ENCODE data around the gene AOPEP.

Gene AOPEP

DNA sequence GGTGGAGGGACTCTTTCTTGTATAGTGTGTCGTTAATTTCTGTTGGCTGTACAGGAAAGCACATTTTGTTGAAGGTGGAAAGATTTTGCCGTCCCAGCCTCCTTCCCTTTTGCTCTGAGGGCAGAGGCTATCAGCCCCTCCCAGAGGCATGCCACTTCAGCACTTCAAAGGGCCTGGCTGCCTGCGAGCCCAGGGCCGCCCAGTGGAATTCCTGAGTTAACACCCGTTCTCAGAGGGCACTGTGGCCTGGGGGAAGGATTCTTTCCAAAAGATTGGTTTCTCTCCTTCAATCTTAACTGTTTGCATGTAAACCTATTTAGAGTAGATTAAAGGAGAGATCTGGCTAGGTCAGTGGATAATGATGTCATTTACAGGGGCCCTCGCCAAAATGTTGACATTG lies 352.4 kb downstream of the AOPEP start:
- no peaks in the 10 kb centered on the region for H3F3A ChIP-seq (ENCODE audit: insufficient read depth, low read length)
- no peaks in the 10 kb centered on the region for H4K20me1 ChIP-seq (ENCODE audit: insufficient read depth, low read length)

DNA sequence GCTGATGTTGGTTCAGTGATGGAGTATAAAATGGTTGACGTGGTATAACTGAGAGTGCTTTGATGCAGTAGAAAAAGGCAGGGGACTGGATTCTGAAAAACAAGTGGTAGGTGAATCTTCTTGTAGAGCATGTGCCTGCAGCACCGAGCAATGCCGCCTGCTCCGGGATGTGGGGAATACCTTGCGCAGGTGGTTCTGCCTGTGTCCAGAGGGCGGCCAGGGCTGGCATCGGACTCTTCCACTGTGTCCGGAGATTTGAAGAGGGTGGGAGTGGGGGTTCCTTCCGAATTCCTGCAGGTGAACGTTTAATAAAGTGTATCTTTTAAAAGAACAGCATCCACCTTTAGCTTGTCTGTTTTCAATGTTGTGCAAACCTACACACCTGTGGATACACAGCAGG lies 353.0 kb downstream of the AOPEP start:
- H3K4me2 ChIP-seq (ENCODE audit: low read depth, low read length) = no peak overlapping the region
- H3K9ac ChIP-seq (ENCODE audit: low read length) = no peak overlapping the region
- H3K27ac ChIP-seq (ENCODE audit: low read length) = no peak overlapping the region
- no peaks in the 10 kb centered on the region for H3K27me3 ChIP-seq (replicated peaks; ENCODE audit: insufficient read depth, low read length)
- no peaks in the 10 kb centered on the region for H4K20me1 ChIP-seq (ENCODE audit: insufficient read depth, low read length)
- no peak for TF ChIP-seq EZH2 (optimal IDR thresholded peaks at IDR 0.05; ENCODE audit: low read depth, low read length)
- H2AFZ ChIP-seq (ENCODE audit: low read length) = no peak overlapping the region
- H3K4me1 ChIP-seq (ENCODE audit: low read length) = no peaks in the 10 kb centered on the region
- no peaks in the 10 kb centered on the region for H3K9me2 ChIP-seq (replicated peaks; ENCODE audit: insufficient read depth, low read length)
- no peak overlapping the region for H3K4me3 ChIP-seq (ENCODE audit: low read length)
- H3K36me3 ChIP-seq (replicated peaks; ENCODE audit: insufficient read depth, low read length) = no peaks in the 10 kb centered on the region; the same call in 1 of the 2 replicates
- no peaks in the 10 kb centered on the region for H3K79me2 ChIP-seq (ENCODE audit: low read length)
- H3F3A ChIP-seq (ENCODE audit: insufficient read depth, low read length) = no peaks in the 10 kb centered on the region
- DNase-seq = no peak
- no peaks in the 10 kb centered on the region for H3K9me3 ChIP-seq (replicated peaks; ENCODE audit: insufficient read depth, low read length)

More for the DNA sequence above, 352.4 kb downstream of the AOPEP start:
- no peak overlapping the region for H3K4me3 ChIP-seq (ENCODE audit: low read length)
- no peaks in the 10 kb centered on the region; the same call in 1 of the 2 replicates for H3K36me3 ChIP-seq (replicated peaks; ENCODE audit: insufficient read depth, low read length)
- H3K27me3 ChIP-seq (replicated peaks; ENCODE audit: insufficient read depth, low read length) = no peaks in the 10 kb centered on the region
- H3K79me2 ChIP-seq (ENCODE audit: low read length) = no peaks in the 10 kb centered on the region
- H3K9ac ChIP-seq (ENCODE audit: low read length) = no peak overlapping the region
- DNase-seq = no peak
- H2AFZ ChIP-seq (ENCODE audit: low read length) = no peak overlapping the region
- H3K4me2 ChIP-seq (ENCODE audit: low read depth, low read length) = no peak overlapping the region
- no peak overlapping the region for H3K27ac ChIP-seq (ENCODE audit: low read length)
- H3K9me3 ChIP-seq (replicated peaks; ENCODE audit: insufficient read depth, low read length) = no peaks in the 10 kb centered on the region
- no peaks in the 10 kb centered on the region for H3K9me2 ChIP-seq (replicated peaks; ENCODE audit: insufficient read depth, low read length)
- TF ChIP-seq EZH2phosphoT487 (IDR thresholded peaks at IDR 0.05; ENCODE audit: low read length) (no peak), EZH2 (optimal IDR thresholded peaks at IDR 0.05; ENCODE audit: low read depth, low read length) (no peak)
- TF ChIP-seq, protein P1, sequence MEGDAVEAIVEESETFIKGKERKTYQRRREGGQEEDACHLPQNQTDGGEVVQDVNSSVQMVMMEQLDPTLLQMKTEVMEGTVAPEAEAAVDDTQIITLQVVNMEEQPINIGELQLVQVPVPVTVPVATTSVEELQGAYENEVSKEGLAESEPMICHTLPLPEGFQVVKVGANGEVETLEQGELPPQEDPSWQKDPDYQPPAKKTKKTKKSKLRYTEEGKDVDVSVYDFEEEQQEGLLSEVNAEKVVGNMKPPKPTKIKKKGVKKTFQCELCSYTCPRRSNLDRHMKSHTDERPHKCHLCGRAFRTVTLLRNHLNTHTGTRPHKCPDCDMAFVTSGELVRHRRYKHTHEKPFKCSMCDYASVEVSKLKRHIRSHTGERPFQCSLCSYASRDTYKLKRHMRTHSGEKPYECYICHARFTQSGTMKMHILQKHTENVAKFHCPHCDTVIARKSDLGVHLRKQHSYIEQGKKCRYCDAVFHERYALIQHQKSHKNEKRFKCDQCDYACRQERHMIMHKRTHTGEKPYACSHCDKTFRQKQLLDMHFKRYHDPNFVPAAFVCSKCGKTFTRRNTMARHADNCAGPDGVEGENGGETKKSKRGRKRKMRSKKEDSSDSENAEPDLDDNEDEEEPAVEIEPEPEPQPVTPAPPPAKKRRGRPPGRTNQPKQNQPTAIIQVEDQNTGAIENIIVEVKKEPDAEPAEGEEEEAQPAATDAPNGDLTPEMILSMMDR (IDR thresholded peaks at IDR 0.05; ENCODE audit: low read length) = no peak
- H3K4me1 ChIP-seq (ENCODE audit: low read length) = no peaks in the 10 kb centered on the region

DNA sequence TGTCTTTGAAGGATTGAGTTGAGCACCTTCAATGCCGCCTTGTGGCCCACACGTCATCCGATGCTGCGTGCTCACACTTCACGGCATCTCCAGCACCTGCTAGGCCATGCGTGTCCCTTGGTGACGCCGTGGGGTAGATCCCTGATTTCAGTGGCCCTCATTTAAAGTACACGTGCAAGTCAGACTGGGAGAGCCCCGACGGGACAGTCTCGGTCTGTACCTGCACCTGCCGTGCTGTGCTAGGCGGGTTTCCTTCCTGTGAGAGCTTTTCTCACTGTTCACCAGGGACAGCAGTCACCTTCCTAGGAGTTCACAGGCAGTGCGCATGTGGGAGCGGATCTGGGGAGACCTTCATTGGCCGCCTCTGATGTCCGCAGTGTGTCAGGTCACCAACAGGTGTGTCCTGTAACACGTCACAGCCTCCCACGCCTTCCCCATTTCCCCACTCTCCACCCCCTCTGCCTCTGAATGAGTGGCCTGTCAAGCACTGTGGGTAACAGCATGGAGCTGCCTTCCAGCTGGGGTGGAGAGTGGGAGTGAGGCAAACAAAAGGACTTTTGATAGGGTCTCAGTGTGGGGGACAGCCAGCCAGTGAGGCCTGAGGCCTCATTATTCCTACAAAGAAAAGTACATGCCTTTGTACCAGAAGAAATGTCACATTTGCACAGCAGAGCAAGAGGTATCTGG lies 354.6 kb downstream of the AOPEP start:
- Histone ChIP-seq H3K27ac (ENCODE audit: low read length) (no peak overlapping the region), H3K9me2 (replicated peaks; ENCODE audit: insufficient read depth, low read length) (no peaks in the 10 kb centered on the region), H3K4me2 (ENCODE audit: low read depth, low read length) (no peak overlapping the region), H3K9ac (ENCODE audit: low read length) (no peak overlapping the region), H3K27me3 (replicated peaks; ENCODE audit: insufficient read depth, low read length) (no peaks in the 10 kb centered on the region), H2AFZ (ENCODE audit: low read length) (no peak overlapping the region), H3K79me2 (ENCODE audit: low read length) (no peaks in the 10 kb centered on the region), H3K4me1 (ENCODE audit: low read length) (no peaks in the 10 kb centered on the region), H3F3A (ENCODE audit: insufficient read depth, low read length) (no peaks in the 10 kb centered on the region), H3K36me3 (replicated peaks; ENCODE audit: insufficient read depth, low read length) (no peaks in the 10 kb centered on the region; the same call in 1 of the 2 replicates), H3K4me3 (ENCODE audit: low read length) (no peak overlapping the region), H3K9me3 (replicated peaks; ENCODE audit: insufficient read depth, low read length) (no peaks in the 10 kb centered on the region), H4K20me1 (ENCODE audit: insufficient read depth, low read length) (no peaks in the 10 kb centered on the region)
- no peak for TF ChIP-seq EZH2 (optimal IDR thresholded peaks at IDR 0.05; ENCODE audit: low read depth, low read length)
- TF ChIP-seq, protein P1 (IDR thresholded peaks at IDR 0.05; ENCODE audit: low read length) = no peak
- no peak for TF ChIP-seq EZH2phosphoT487 (IDR thresholded peaks at IDR 0.05; ENCODE audit: low read length)
- no peak for DNase-seq

DNA sequence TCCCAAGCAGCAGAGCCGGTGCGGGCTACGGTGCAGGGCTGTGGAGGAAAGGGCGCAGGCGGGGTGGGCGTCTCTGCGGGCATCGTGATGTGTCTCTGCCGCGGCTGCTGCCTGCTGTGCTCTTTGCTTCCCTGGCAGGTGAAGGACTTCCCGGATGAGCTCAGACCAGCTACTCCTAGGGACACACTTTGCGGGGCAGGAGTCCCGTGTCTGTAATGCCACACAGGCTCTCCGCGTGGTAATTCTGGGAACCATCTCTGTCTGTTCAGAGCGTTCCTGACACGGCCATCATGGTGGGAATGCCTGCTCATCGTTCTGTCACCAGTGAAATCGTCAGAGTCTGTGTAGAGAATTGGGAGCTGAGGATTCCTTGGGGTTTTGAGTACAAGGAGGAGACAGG lies 355.5 kb downstream of the AOPEP start:
- Histone ChIP-seq H3K27me3 (replicated peaks; ENCODE audit: insufficient read depth, low read length) (no peaks in the 10 kb centered on the region), H3K9me2 (replicated peaks; ENCODE audit: insufficient read depth, low read length) (no peaks in the 10 kb centered on the region), H3K79me2 (ENCODE audit: low read length) (no peaks in the 10 kb centered on the region), H4K20me1 (ENCODE audit: insufficient read depth, low read length) (no peaks in the 10 kb centered on the region), H3K36me3 (replicated peaks; ENCODE audit: insufficient read depth, low read length) (no peaks in the 10 kb centered on the region; the same call in 1 of the 2 replicates), H3K9ac (ENCODE audit: low read length) (no peak overlapping the region), H3K4me2 (ENCODE audit: low read depth, low read length) (no peak overlapping the region), H3K4me1 (ENCODE audit: low read length) (no peaks in the 10 kb centered on the region), H3K9me3 (replicated peaks; ENCODE audit: insufficient read depth, low read length) (no peaks in the 10 kb centered on the region), H2AFZ (ENCODE audit: low read length) (no peak overlapping the region), H3K27ac (ENCODE audit: low read length) (no peak overlapping the region), H3K4me3 (ENCODE audit: low read length) (no peak overlapping the region), H3F3A (ENCODE audit: insufficient read depth, low read length) (no peaks in the 10 kb centered on the region)
- no peak for DNase-seq
- TF ChIP-seq EZH2 (optimal IDR thresholded peaks at IDR 0.05; ENCODE audit: low read depth, low read length) = no peak
- TF ChIP-seq, protein P1 (IDR thresholded peaks at IDR 0.05; ENCODE audit: low read length) = no peak
- TF ChIP-seq EZH2phosphoT487 (IDR thresholded peaks at IDR 0.05; ENCODE audit: low read length) = no peak

All from MM.1S (cell line).